A549 treated with CpdA at 1 μM for 4 hours (cell line): ENCODE measurements around the gene EPDR1. TPM values are rescaled to one million over a fixed set of nuclear protein-coding genes. Genes with fewer than 3 reads are reported as not detected.

Source experiments
- total RNA-seq: library from RNA; stranded (reverse); fragments of 200-300 nt; extraction: Qiagen RNA extraction; gene quantifications from 5 replicates; pipeline ENCODE4 v1.2.3, GENCODE V29; 2022; ENCODE audit warnings: low read depth

The EPDR1 gene
- 69.7 to 80.3 TPM (median 75.1 TPM) in 5 replicates for total RNA-seq

DNA sequence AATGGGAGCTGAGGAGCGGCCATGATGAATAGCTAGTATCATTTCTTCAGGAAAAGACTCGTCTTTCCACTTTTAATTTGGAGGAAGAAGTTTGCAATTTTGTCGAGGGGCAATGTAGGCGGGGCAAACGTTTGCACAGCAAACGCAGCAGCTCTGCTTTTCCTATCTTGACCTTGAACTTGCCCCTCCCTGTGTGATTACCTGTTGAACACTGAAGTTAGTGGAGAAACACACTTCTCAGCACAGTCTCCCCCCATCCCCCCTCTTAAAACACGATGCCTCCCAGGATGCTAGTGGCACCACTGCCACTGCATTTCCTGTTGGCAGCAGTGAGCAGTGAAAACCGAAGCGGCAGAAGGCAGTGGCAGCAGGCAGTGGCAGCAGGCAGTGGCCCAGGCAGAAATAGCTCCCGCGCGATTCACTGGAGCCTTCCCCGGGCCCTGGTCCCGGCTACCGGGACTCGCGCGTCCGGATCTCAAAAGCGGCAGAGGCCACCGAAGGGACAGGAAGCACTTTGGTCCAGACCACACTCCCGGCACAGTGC is at the start of gene EPDR1:
Gene EPDR1, plus strand, starts transcription at position 336 of the 544 bp plus-strand sequence. CDS start 300 bp downstream, outside the sequence.

DNA sequence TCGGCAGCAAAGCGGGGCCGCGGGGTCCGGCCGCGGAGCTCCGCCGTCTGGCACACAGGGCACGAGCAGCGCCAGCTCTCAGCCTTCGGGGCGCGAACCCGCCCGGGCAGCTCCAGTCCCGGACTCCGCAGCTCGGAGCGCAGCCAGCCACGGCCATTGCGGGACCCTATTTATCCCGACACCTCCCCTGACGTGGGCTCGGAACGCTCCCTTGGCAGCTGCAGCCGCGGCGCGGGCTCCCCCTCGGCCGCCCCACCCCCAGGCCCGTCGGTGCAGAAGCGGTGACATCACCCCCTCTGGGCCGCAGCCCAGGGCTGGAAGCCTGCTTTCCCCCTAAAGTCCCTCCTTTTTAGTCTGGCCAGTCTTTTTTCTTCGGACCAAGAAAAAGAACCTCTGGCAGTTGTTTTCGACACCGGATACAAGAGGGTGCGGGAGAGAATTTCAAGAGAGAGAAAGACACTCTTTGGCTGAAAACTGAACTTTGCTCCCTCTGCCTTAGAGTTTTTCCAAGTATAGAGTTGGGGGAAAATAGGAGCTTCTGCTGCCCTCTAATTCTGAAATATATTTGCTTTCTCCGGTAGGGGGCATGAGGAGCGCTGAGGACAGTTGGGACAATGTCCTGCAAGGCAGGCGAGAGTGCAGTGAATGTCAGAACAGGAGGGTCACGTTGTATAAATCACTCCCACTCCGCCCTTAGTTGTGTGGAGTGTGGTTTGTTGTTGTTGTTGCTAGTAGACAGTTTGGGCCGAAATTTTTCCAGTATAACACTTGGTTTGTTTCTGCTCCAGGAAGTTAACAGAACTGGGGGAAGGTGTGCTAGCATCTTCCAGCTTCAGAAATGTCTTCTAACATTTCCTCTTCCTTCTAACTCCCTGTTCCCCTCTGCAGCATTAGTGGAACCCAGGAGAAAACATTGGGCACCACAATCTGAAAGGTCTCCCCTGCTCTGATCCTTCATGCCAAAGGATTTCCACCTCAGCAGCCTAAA is 3.5 kb upstream of the EPDR1 start, which contains the start of gene SFRP4:
Gene SFRP4, minus strand, starts transcription at position 145 of the 988 bp plus-strand sequence. CDS start 280 bp downstream, outside the sequence.

Other genes with a start within 250 kb of the EPDR1 start
- gene GPR141, start 236.9 kb upstream of the EPDR1 start, total RNA-seq, result not detected in 5 replicates
- gene NME8, start 72.0 kb upstream of the EPDR1 start, total RNA-seq, result not detected in 5 replicates
- 2.8 to 4.8 TPM (median 3.6 TPM) in 5 replicates for gene SFRP4, start 3.8 kb upstream of the EPDR1 start, total RNA-seq